NCI-H345 (cell line): Measurements from ENCODE around the gene MRTFA.
"Not testable (repeated sequence)": the region's sequence is repeated elsewhere in the genome, so short reads cannot be mapped to it uniquely, and the experiment has no call there.

Experiments used
- DNase-seq: peaks from one replicate; lab custom pipeline; 2025; lab: John Stamatoyannopoulos, UW

MRTFA gene

DNA sequence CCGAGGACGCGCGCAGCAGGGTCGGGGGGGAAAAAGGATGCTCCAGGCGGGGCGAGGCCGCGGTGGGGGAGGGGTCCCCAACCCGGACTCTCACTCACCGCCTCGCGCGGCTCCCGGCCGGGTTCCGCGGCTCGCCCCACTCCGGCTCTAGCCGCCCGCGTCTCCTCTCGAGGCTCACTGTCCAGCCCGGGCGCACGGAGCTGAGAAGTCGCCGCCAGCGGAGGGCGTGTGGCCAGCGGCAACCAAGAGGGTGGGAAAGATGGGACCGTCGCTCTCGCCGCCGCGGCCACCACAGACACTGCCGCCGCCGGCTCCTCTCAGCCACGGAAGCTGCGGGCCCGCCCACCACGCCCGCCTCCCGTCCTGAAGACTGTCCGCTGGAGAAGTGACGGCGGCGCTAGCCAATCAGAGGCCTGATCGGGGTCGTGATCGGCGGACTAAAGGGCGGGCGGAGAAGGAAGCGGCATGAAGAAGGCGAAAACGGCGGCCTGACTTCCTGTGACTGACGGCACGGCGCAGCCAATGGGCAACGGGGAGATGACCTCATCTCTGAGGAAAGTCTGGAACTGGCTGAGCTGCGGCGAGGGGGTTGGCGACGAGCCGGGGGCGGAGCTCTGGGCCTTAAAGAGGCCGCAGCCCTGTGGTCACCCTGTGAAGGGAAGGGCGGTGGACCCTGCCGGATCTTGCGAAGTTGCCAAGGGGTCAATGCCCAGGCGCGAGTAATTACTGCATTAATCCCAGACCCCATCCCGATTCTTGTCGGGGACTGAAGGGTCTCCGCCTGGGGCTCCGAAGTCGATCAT, at the start of gene MRTFA:
TSS of gene MRTFA (minus strand) at position 340 of the 803 bp plus-strand sequence.
- DNase-seq = peak; percentile 97

DNA sequence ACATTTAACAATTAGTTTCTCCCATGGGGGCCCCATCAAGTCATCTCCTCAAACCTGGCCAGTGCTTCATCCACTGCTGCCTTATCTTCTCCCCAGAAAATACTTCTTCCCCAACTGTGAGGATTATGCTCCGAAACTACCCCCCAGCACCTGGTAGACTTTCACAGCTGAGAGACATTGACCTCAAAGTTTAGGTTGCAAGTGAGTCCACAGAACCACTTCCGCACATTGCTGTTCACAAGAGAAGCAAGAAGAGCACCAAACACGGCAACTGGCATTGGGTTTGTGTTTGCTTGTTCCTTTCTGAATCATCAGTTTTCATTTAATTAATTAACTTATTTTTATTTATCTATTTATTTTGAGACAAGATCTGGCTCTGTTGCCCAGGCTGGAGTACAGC, 48.9 kb upstream of the MRTFA start:
- DNase-seq = no peak

GRCh38 chr22:40684728-40685127, 48.2 kb upstream of the MRTFA start:
- no peak for DNase-seq

DNA sequence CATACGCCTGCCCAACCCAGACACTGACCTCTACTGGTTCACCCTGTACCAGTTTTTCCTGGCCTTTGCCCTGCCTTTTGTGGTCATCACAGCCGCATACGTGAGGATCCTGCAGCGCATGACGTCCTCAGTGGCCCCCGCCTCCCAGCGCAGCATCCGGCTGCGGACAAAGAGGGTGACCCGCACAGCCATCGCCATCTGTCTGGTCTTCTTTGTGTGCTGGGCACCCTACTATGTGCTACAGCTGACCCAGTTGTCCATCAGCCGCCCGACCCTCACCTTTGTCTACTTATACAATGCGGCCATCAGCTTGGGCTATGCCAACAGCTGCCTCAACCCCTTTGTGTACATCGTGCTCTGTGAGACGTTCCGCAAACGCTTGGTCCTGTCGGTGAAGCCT, 44.9 kb upstream of the MRTFA start:
- DNase-seq = no peak

GRCh38 chr22:40680819-40681183, 44.3 kb upstream of the MRTFA start:
- no peak for DNase-seq

DNA sequence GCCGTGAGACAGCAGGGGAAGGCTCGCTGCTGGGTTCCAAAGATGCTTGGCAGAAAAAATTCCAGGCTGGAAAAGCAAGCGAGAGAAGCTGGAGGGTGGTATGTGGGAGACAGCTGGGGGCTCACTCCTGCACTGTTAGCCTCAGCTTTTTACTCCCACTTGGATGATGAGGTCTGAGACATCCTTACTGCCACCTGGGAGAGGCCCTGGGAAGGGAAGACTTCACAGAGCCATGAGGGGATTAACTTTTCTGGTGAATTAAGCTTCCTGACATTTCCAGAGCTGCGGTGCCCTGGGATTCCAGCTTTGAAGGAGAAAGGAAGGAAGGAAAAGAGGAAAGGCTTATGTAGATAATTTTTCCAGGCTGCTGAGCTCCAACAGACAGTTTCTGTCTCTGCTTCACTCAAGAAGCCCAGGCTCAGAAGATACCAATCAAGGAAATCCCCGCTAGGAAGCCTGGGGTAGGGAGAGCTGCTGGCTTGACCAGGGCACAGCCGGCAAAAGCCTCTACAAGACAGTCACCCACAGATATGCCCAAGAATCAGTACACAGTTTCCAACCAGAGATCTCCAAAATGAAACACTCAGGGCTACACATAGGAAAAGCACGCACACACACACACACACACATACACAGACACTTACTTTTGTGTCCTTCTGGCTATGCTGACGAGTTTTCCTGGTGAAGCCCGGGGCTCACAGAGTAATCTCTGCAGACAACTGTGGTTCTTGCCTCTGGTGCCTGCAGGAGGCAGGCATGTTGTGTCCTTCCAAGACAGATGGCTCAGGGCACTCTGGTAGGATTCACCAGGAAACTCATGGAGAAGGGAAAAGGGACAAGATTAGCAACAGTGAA, 43.7 kb upstream of the MRTFA start:
- DNase-seq = no peak

- no peak for DNase-seq
These were observed 42.9 kb upstream of the MRTFA start, which contains the start of gene MCHR1 for GRCh38 chr22:40679249-40679963. TSS of gene MCHR1 (plus strand) at chr22:40679484. CDS start at chr22:40679653, 169 bp downstream.

DNA sequence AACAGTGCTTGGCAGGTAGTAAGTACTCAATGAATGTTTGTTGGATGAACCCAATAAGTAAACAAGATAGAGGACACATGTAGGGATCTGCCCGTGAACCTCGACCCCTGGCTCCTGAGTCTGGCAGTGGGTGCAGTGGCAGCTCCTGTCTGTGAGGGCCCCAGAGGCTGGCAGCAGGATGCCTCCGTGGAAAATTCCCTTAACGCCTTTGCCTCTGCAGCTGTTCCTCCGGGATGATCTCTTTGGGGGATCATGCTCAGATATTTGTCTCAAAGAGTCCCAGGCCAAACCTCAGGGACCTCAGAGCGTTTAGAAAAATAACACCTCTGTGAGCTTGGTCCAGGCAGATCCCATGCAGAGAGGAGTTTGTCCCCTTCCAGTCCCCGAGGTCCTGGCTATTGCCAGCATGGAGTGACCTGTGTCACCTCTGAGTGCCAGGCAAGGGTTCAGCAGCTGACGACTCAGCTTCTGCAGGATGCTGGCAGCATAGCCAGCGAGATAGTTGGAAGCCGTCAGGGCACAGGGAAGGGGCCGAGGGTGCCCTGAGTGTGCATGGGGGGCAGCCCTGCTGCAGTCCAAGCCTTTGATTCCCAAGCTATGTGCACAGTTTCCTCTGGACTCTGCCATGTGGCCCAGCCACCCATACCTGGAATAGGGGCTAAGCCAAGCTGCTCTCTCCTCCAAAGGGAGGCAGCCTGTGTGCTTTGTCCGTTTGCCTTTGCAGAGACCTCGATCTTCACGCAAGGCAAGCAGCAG, 42.2 kb upstream of the MRTFA start:
- DNase-seq = no peak

DNA sequence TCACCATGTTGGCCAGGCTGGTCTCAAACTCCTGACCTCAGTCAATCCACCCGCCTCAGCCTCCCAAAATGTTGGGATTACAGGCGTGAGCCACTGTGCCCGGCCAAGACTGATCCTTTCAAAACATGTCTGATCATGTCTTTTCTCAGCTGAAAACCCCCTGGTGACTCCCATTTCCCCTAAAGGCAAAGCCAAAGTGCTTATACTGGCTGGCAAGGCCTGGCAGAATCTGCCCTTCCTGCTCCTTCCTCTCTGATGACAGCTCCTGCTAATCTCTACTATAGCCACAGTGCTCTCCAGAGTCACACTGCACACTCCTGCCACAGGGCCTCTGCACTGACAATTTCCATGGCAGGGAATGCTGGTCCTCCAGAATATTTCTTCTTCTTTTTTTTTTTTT, 40.1 kb upstream of the MRTFA start:
- DNase-seq = no peak

DNA sequence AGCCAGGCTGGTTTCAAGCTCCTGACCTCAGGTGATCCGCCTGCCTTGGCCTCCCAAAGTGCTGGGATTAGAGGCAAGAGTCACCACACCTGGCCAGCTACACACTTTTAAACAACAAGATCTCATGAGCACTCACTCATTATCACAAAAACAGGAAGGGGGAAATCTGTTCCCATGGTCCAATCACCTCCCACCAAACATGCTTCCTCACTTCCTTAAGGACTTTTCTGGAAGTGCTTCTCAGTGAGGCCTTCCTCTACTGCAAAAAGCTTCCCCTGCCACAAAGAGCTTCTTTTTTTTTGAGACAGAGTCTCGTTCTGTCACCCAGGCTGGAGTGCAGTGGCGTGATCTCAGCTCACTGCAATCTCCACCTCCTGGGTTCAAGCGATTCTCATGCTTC, 39.6 kb upstream of the MRTFA start:
- DNase-seq = not testable (repeated sequence)

GRCh38 chr22:40674274-40674673, 37.8 kb upstream of the MRTFA start:
- DNase-seq = no peak

DNA sequence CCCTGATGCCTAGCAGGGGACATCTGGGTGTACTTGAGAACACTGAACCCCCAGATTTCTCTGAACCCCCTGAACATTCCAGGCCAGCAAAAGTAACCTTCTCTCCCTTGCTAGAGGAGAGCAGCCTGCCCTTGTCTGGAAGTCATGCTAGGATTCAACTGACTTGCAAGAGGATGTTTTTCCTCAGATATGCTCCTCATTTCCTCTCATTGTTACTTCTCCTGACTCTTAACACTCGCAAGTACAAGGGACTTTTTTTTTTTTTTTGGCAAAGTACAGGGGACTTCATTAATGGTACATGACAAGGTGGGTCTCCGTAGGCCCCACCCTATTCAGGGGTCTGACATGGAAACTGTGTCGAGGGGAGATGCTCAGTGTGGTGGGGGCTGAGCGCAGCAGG, 36.5 kb upstream of the MRTFA start:
- no peak for DNase-seq

DNA sequence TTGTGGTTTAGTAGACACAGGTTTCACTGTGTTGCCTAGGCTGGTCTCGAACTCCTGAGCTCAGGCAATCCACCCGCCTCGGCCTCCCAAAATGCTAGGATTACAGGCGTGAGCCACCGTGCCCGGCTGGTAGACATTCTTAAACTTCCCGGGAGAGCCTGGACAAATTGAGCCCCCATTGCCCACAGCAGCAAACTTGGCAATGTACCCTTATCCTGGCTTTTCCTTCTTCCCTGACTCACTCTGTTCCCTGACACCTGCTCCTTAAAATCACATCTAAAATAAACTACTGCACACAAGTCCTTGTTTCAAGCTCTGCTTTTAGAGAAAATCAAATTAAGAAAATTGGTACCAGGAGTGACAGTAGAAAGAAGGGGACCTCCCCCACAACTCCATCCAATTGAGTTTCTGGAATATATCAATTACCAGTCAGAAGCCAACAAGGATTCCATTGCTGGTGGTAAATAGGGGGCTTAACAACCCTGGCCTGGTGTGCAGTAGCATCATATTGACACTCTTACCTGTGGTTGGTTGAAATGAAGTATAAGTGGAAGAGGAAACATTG, 35.4 kb upstream of the MRTFA start:
- no peak for DNase-seq

DNA sequence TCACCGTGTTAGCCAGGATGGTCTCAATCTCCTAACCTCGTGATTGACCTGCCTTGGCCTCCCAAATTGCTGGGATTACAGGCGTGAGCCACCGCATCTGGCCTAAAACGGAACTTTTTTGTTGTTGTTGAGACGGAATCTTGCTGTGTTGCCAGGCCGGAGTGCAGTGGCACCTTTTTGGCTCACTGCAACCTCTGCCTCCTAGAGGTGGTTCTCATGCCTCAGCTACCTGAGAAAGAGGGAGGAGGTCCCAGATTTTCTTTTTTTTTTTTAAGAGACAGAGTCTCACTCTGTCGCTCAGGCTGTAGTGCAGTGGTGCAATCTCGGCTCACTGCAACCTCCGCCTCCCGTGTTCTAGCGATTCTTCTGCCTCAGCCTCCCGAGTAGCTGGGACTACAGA, 34.9 kb upstream of the MRTFA start:
- no peak for DNase-seq

GRCh38 chr22:40670058-40670457, 33.5 kb upstream of the MRTFA start:
- DNase-seq = no peak

DNA sequence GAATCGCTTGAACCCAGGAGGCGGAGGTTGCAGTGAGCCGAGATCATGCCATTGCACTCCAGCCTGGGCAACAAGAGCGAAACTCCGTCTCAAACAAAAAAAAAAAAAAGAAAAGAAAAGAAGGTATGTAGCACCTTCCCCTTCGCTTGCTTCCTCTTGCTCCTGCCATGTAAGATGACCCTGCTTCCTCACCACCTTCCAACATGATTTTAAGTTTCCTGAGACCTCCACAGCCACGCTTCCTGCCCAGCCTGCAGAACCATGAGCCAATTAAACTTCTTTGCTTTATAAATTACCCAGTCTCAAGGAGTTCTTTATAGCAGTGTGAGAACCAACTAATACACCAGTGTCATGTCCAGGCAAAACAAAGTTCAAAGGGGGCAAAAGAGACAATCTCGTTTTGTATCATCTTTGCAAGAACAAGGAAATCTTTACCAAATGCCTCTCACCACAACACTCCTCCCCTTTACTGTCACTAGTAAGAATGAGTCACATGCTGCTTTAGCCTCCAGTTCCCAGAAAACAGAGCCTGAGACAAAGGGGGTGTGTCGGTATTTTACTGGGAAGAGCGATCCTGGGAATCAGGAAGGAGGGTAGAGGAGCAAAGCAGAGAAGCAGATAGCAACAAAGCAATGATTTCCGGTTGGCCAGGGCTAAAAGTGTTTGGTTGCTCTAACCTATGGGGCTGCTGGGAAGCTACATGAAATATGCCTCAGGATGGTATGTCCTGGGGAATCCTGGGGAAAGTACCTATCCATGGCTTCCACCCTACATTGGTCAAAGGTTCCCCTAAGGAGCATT, 32.3 kb upstream of the MRTFA start:
- no peak for DNase-seq

DNA sequence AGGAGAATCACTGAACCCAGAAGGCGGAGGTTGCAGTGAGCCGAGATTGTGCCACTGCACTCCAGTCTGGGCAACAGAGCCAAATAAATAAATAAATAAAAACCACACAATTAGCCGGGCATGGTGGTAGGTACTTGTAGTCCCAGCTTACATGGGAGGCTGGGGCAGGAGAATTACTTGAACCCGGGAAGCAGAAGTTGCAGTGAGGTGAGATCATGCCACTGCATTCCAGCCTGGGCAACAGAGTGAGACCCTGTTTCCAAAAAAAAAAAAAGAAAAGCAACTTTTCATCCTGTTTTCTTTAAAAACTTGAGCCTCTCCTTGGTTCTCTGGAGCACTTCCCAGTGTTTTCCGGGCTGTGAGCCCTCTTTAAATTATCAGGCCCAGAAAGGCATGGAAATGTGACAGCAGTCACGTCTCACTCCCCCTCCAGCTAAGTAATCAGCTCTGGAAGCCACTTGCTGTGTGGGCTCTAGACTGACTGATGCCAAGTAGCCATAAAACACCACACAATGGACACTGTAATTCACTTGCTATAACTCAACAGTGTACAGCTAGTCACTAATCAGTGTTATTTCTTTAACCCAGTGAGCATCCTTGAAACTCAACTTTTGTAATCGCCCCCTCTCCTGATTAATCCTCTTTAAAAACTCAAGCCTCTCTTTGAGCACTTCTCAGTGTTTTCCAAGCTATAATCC, 29.8 kb upstream of the MRTFA start:
- DNase-seq = no peak

DNA sequence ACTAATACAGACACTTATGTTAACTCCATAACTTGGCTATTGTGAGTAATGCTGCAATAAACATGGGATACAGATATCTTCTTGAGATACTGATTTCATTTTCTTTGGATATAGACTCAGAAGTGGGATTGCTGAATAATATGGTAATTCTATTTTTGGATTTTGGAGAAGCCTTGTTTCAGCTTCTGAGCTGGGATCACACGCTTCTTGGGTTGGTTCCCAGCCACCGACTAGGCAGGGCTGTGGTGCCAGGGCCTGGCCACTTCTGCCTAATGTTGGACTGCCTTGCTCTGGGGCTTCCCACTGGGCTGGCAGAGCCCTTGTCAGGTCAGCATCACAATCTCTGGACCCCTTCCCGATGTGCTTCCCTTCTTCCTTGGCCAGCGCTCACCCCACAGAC, 28.8 kb upstream of the MRTFA start:
- no peak for DNase-seq

DNA sequence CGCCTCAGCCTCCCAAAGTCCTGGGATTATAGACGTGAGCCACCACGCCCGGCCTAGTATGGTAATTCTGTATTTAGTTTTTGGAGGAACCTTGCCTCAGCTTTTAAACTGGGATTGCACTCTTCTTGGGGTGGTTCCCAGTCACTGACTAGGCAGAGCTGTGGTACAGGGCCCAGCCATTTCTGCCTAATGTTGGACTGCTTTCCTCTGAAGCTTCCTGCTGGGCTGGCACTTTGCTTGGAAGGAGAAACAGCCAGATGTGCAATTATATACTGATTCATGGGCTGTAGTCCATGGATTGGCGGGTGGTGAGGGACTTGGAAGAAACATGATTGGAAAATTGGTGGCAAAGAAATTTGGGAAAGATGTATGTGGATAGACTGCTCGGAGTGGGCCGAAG, 25.2 kb upstream of the MRTFA start:
- DNase-seq = no peak

DNA sequence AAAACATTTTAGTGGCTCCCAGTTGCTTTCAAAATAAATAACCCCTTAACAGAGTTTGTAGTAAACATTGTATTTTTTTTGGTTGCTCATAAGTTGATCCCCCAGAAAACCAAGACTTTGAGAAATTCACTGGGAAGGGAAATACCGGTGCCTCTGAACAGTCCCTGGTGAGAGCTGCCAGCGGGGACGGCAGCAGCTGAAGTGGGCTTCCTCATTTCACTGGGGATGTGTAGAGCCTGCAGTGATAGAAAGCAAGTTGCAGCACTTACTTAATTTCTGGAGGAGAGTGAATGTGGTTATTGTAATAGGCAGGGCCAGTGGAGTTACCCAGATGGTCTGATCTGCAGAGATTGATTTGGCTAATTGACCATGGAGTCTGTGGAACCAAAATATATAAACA, 24.2 kb upstream of the MRTFA start:
- DNase-seq = no peak
